GM12801 (cell line): ENCODE results near the gene GJB3.

Source experiments
- TF ChIP-seq, protein P1 (sequence below): IDR thresholded peaks from one replicate; pipeline ENCODE4 v1.5.1; 2011; ENCODE audit warnings: control low read depth; ENCODE audit not compliant: insufficient read length; ENCODE audit errors: extremely low read depth

GJB3 gene

DNA sequence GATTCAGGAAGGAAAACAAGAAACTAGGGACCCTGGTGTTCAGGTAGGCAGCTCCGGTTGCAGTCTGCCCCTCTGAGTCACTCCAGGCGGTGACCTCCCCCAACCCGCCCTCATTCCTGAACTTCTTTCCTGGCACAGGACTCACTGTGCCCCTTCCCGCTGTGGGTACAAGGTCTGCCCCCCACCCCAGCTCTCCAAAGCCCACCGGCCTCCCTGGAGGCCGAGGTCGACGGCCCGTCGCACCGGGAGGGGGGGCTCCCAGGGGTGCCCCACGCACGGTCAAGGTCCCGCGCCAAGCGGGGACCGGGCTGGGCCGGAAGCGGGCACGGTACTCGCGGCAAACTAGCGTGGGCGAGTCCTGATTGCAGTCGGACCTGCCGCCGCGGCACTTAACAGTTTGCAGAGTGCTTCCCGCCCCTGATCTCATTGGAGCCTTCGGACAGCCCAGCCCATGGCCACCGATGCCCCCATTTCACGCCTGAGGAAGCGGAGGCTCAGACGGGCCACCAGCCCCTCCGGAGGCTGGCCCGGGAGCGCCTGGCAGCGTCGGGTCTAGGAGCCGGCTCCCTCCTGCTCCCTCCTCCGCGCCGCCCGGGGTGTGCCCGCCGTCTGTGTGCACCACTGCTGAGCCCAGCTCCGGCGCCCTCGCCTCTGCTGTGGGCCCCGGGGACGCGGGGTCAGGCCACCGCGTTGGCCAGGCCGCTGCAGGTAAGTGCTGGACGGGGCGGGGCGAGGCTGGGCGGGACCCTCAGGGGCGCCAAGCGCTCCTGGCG is at the start of gene GJB3:
GJB3 (plus strand) TSS at position 144 of the 773 bp plus-strand sequence. CDS start 3,549 bp downstream, outside the sequence.
- TF ChIP-seq, protein P1, sequence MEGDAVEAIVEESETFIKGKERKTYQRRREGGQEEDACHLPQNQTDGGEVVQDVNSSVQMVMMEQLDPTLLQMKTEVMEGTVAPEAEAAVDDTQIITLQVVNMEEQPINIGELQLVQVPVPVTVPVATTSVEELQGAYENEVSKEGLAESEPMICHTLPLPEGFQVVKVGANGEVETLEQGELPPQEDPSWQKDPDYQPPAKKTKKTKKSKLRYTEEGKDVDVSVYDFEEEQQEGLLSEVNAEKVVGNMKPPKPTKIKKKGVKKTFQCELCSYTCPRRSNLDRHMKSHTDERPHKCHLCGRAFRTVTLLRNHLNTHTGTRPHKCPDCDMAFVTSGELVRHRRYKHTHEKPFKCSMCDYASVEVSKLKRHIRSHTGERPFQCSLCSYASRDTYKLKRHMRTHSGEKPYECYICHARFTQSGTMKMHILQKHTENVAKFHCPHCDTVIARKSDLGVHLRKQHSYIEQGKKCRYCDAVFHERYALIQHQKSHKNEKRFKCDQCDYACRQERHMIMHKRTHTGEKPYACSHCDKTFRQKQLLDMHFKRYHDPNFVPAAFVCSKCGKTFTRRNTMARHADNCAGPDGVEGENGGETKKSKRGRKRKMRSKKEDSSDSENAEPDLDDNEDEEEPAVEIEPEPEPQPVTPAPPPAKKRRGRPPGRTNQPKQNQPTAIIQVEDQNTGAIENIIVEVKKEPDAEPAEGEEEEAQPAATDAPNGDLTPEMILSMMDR = no peak

DNA sequence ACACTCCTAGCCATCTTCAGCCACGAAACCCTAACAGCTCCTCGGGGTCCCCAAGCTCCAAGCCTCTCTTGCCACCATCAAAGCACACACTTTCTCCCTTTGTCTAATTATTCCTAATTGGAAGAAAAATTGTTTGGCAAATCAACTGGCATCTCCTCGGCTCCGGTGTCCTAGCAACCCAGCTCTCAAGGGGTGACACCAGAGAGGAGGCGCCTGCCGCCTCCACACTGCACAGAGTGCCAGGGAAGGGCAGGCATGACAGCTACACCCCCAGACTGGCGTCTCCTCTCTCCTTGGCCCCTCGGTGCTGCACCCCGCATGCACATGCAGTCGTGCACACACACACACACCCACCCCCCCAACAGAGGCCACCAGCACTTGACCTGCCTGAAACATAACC is 44.3 kb upstream of the GJB3 start:
- TF ChIP-seq, protein P1 = no peak

DNA sequence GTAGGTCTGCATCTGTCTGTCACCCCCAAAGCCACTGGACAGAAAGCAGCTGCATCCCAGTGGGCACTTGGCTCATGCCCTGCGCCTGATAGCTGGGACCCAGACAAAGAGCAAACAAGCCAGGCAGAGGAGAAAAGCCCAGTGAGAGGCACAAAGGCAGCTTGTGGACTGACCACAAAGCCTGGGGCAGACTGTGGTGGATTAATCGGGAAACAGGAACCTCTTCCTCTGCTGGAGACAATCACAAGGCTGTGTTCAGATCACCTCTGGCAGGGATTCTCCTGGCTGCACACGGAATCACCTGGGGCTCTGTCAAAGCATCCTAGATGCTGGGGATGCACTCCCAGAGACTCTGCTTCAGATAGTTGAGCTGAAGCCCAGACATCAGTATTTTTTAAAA is 41.4 kb upstream of the GJB3 start:
- TF ChIP-seq, protein P1 = no peak

DNA sequence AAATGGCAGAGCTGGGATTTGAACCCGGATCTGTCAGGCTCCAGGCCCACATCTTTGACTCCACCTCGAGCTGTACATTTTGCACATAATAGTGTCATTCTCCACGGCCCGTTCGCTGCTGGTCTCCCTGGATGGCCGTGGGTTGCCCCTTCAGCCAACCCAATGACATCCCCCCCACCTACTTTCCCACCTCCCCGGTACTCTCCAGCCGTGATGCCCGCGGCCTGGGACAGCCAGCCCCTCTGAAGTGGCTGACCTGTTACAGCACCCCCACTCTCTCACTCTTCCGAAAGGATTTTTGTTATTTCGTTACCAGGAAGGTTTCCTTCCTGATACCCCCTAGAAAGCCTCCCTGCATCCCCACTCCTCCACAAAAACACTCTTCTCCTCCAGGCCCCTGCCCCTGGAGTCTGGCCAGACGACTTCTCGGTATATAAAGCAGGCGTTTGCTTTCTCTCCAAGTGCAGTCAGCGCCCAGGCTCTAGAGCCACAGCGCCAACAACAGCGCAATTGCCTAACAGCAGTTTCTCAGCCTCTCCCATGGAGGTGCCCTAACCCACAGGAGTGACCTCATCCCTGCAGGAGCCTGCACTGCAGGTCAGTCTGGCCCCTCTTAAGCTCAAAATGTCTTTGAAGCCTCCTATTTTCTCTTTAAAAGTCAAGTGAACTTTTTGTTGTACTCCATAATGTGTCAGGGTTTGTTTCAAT is 40.7 kb upstream of the GJB3 start:
- TF ChIP-seq, protein P1 = no peak

DNA sequence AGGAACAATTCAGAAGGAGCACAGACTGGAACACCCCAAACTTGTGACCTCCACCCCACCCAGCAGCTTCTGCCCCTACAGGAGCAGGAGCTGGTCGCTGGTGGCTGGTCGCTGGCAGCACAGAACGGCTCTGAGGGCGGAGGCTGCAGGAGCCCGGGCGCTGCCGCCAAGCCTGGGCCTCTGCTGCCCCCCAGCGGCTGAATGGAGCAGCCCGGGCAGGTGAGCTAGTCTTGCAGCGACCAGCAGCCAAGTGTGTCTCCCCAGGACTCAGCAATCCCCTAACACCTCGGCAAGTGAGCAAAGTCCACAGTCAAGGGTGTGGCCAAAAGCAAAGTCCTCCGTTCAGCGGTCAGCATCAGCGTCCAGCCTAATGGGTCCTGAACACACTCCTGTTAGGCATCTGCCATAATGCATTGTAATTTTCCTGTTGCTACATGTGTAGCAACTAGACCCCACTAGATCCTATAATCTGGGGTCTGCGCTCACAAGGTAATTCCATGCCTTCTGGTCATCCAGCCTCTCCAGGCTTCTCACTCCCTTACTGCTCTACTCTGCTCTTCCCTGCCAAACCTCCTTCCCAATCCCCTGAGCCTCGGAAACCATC is 38.2 kb upstream of the GJB3 start:
- TF ChIP-seq, protein P1 = no peak

DNA sequence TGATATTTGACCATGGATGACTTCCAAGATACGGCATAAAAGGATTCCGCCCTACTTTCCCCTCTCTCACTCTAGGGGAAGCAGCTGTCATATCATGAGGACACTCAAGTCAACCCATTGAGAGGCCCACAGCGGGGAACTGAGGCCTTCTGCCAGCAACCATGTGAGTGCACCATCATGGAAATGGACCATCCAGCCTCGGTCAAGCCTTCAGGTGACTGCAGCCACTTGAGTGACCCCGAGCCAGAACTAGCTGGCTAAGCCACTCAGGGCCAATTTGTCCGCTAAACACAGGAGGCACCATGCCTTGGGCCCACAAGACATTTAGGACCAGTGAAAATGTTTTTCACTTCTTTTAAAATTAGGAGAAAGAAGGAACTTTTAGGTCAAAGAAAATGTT is 37.2 kb upstream of the GJB3 start:
- TF ChIP-seq, protein P1 = no peak

DNA sequence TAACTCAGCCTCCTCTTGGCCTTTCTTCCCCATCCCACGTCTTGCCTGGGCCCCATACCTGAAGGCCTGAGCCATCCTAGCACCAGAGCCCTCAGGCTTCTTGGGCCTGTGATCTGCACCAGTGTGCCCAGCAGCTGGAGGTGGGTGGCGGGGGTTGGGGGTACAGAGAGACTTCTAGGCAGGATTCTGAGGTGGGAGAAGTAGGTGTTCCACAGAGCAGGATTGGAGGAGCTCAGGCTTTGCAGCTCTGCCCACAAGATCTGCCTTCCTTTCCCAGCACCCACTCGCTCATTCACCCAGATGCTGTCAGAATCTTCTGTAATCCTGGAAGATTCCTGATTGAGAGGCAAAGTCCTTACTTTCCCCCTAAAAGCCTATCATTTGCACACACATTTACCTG is 36.2 kb upstream of the GJB3 start:
- TF ChIP-seq, protein P1 = no peak
